DND-41 (cell line): Measurements from ENCODE around the gene UBL3.

Experiments
- EZH2 ChIP-seq: IDR thresholded peaks from 3 replicates; pipeline ENCODE4 v1.6.1; 2012; ENCODE audit warnings: borderline replicate concordance, low read depth, mild to moderate bottlenecking, moderate library complexity, low read length, inconsistent platforms; ENCODE audit not compliant: severe bottlenecking
- TF ChIP-seq, protein P1 (sequence below): IDR thresholded peaks from 2 replicates; pipeline ENCODE4 v1.5.1; 2012; ENCODE audit warnings: borderline replicate concordance, low read length, moderate library complexity, mild to moderate bottlenecking; ENCODE audit not compliant: poor library complexity, severe bottlenecking; ENCODE audit errors: extremely low read depth

- TF ChIP-seq, protein P1, sequence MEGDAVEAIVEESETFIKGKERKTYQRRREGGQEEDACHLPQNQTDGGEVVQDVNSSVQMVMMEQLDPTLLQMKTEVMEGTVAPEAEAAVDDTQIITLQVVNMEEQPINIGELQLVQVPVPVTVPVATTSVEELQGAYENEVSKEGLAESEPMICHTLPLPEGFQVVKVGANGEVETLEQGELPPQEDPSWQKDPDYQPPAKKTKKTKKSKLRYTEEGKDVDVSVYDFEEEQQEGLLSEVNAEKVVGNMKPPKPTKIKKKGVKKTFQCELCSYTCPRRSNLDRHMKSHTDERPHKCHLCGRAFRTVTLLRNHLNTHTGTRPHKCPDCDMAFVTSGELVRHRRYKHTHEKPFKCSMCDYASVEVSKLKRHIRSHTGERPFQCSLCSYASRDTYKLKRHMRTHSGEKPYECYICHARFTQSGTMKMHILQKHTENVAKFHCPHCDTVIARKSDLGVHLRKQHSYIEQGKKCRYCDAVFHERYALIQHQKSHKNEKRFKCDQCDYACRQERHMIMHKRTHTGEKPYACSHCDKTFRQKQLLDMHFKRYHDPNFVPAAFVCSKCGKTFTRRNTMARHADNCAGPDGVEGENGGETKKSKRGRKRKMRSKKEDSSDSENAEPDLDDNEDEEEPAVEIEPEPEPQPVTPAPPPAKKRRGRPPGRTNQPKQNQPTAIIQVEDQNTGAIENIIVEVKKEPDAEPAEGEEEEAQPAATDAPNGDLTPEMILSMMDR, result no peak
- TF ChIP-seq EZH2, result no peak
Measured at GRCh38 chr13:29830000-29830399, 20.4 kb downstream of the UBL3 start.
